ENCODE results near the gene CYP2E1. TPM values are rescaled to one million over a fixed set of nuclear protein-coding genes. Genes with fewer than 3 reads are reported as not detected.
"Not testable (repeated sequence)": the region's sequence is repeated elsewhere in the genome, so short reads cannot be mapped to it uniquely, and the experiment has no call there.

The CYP2E1 gene
- total RNA-seq, 1 experiment from 2014 or later = not detected

DNA sequence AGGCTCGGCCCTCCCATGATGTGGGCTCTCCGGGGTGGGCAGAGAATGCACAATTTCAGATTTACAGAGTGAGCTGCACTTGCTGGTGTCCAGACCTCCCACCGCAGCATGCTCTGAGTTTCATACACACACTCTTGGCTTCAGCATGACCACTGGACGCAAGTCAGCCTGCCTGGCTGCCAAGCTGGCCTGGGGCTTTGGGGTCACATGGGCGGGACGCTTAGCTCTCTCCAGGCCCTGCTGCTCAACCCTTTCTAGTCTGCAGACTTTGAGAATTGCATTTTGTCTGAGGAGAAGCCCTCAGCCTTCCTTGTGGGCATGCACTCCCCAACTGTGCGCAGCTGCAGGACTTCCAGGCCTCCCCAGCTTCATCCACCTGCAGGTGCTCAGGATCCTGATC is 5.7 kb downstream of the CYP2E1 start:
- Histone ChIP-seq H3K9me2 (replicated peaks; ENCODE audit: insufficient read depth, low read length) (no peaks in the 10 kb centered on the region), H3K27ac (ENCODE audit: low read length) (no peak overlapping the region), H3K4me3 (ENCODE audit: low read length) (no peak overlapping the region), H3K36me3 (ENCODE audit: insufficient read depth, low read length) (no peaks in the 10 kb centered on the region), H3K9me3 (ENCODE audit: low read length) (no peaks in the 10 kb centered on the region), H3K9ac (ENCODE audit: low read length) (no peak overlapping the region), H3K4me2 (ENCODE audit: low read depth, low read length, poor library complexity, severe bottlenecking) (no peak overlapping the region), H3K4me1 (ENCODE audit: low read length) (no peaks in the 10 kb centered on the region), H2AFZ (ENCODE audit: low read length) (no peak overlapping the region), H3K27me3 (ENCODE audit: low read length) (no peaks in the 10 kb centered on the region), H3K79me2 (ENCODE audit: low read length) (no peaks in the 10 kb centered on the region), H4K20me1 (ENCODE audit: insufficient read depth, low read depth, low read length) (no peaks in the 10 kb centered on the region)
- DNase-seq = no peak

DNA sequence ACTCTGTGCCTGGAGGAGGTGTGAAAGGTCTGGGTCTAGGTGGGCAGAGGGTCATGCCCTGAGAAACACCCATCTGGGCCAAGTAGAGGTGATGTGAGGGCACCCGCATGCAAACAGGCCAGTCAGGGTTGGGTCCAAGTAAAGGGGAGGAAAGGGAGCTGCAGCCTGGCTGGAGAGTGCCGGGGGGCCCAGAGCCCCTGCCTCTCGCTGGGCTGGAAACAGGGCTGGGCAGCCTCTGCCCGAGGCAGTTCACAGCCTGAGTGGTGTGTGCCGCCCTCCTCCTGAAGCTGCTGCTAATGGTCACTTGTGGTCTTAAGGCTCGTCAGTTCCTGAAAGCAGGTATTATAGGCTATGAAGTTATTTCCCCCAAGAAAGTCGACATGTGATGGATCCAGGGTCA is 7.3 kb downstream of the CYP2E1 start:
- Histone ChIP-seq H3K4me2 (ENCODE audit: low read depth, low read length, poor library complexity, severe bottlenecking) (no peak overlapping the region), H3K27ac (ENCODE audit: low read length) (no peak overlapping the region), H3K79me2 (ENCODE audit: low read length) (no peaks in the 10 kb centered on the region), H4K20me1 (ENCODE audit: insufficient read depth, low read depth, low read length) (no peaks in the 10 kb centered on the region), H3K4me1 (ENCODE audit: low read length) (no peaks in the 10 kb centered on the region), H3K4me3 (ENCODE audit: low read length) (no peak overlapping the region), H2AFZ (ENCODE audit: low read length) (no peak overlapping the region), H3K9ac (ENCODE audit: low read length) (no peak overlapping the region), H3K27me3 (ENCODE audit: low read length) (no peaks in the 10 kb centered on the region), H3K9me3 (ENCODE audit: low read length) (no peaks in the 10 kb centered on the region), H3K36me3 (ENCODE audit: insufficient read depth, low read length) (no peaks in the 10 kb centered on the region), H3K9me2 (replicated peaks; ENCODE audit: insufficient read depth, low read length) (no peaks in the 10 kb centered on the region)
- no peak for DNase-seq

DNA sequence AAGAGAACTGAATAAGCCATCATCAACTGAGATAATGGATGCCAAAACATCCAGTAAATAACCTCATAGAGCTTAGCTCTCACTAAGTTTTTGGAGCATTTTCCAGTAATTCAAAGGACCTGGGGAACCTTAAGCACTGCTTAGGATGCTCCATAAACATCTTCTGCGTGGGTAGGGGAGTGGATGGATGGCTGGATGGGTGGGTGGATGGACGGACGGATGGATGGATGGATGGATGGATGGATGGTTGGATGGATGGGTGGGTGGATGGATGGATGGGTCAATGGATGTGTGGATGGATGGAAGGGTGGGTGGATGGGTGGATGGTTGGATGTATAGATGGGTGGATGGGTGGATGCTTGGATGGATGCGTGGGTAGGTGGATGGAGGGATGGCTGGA is 9.0 kb downstream of the CYP2E1 start:
- no peak for DNase-seq

DNA sequence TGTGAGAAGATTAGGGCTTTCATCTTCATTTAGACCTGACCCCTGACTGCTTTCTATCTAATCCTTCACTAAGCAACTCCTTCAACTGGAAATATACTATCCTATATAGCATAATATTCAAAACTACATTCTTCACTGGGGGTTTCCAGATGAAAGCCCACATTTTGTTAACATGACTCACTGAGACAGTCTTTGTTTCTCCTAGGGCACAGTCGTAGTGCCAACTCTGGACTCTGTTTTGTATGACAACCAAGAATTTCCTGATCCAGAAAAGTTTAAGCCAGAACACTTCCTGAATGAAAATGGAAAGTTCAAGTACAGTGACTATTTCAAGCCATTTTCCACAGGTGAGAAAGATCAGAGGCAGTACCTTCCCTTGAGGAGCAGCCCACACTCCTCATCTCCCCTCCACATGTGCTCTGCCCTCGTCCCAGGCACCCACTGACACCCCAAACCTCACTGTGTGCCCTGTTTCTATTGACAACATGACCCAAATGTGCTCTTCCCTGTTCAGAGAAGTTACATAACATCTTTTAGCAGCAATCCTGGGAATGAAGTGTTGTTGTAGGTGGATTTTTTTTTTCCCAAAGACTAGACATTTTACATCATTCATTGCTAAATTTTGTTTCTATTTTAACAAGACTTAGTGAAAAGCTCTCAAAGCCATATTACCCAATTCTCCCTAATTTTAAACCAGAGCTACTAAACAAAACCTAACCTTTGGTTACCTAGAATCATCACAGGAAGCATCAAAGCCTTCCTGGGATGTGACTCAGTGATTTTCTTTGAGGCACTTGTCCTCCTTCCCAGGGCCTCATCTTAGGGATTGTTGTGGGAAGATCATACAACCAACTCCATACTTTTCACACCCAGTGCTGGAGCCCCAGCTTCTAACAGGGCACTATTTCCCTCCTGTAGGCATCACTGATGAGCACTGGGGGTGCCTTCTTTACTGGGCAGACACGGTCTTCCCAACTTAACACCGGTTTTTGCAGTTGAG is 10.7 kb downstream of the CYP2E1 start:
- Histone ChIP-seq H3K9ac (ENCODE audit: low read length) (no peak overlapping the region), H3K79me2 (ENCODE audit: low read length) (no peaks in the 10 kb centered on the region), H3K27ac (ENCODE audit: low read length) (no peak overlapping the region), H3K4me2 (ENCODE audit: low read depth, low read length, poor library complexity, severe bottlenecking) (no peak overlapping the region), H2AFZ (ENCODE audit: low read length) (no peak overlapping the region), H3K9me3 (ENCODE audit: low read length) (no peaks in the 10 kb centered on the region), H3K36me3 (ENCODE audit: insufficient read depth, low read length) (no peaks in the 10 kb centered on the region), H3K4me1 (ENCODE audit: low read length) (peaks cover 16% of the 10 kb centered on the region), H3K9me2 (replicated peaks; ENCODE audit: insufficient read depth, low read length) (no peaks in the 10 kb centered on the region), H4K20me1 (ENCODE audit: insufficient read depth, low read depth, low read length) (no peaks in the 10 kb centered on the region), H3K27me3 (ENCODE audit: low read length) (no peaks in the 10 kb centered on the region), H3K4me3 (ENCODE audit: low read length) (no peak overlapping the region)
- DNase-seq = no peak

More for the DNA sequence above, 9.0 kb downstream of the CYP2E1 start:
- H3K4me1 ChIP-seq (ENCODE audit: low read length) = peaks cover 12% of the 10 kb centered on the region
- no peak overlapping the region for H3K4me3 ChIP-seq (ENCODE audit: low read length)
- H3K27me3 ChIP-seq (ENCODE audit: low read length) = no peaks in the 10 kb centered on the region
- no peaks in the 10 kb centered on the region for H3K9me2 ChIP-seq (replicated peaks; ENCODE audit: insufficient read depth, low read length)
- H3K9me3 ChIP-seq (ENCODE audit: low read length) = no peaks in the 10 kb centered on the region
- no peak overlapping the region for H3K9ac ChIP-seq (ENCODE audit: low read length)
- no peak overlapping the region for H3K27ac ChIP-seq (ENCODE audit: low read length)
- H4K20me1 ChIP-seq (ENCODE audit: insufficient read depth, low read depth, low read length) = no peaks in the 10 kb centered on the region
- H3K36me3 ChIP-seq (ENCODE audit: insufficient read depth, low read length) = no peaks in the 10 kb centered on the region
- H3K4me2 ChIP-seq (ENCODE audit: low read depth, low read length, poor library complexity, severe bottlenecking) = no peak overlapping the region
- H2AFZ ChIP-seq (ENCODE audit: low read length) = no peak overlapping the region
- no peaks in the 10 kb centered on the region for H3K79me2 ChIP-seq (ENCODE audit: low read length)

DNA sequence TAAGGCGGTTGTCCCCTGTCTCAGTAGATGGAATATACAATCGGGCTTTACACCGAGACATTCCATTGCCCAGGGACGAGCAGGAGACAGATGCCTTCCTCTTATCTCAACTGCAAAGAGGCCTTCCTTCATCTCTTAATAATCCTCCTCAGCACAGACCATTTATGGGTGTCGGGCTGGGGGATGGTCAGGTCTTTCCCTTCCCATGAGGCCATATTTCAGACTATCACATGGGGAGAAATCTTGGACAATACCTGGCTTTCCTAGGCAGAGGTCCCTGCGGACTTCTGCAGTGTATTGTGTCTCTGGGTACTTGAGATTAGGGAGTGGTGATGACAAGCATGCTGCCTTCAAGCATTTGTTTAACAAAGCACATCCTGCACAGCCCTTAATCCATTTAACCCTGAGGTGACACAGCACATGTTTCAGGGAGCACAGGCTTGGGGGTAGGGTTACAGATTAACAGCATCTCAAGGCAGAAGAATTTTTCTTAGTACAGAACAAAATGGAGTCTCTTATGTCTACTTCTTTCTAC is 14.3 kb downstream of the CYP2E1 start:
- not testable (repeated sequence) for H3K9me2 ChIP-seq (replicated peaks; ENCODE audit: insufficient read depth, low read length); DNase-seq; H3K27ac ChIP-seq (ENCODE audit: low read length); H3K27me3 ChIP-seq (ENCODE audit: low read length); H3K9me3 ChIP-seq (ENCODE audit: low read length); H3K4me2 ChIP-seq (ENCODE audit: low read depth, low read length, poor library complexity, severe bottlenecking); H3K4me3 ChIP-seq (ENCODE audit: low read length); H3K9ac ChIP-seq (ENCODE audit: low read length); H4K20me1 ChIP-seq (ENCODE audit: insufficient read depth, low read depth, low read length); H3K36me3 ChIP-seq (ENCODE audit: insufficient read depth, low read length); H2AFZ ChIP-seq (ENCODE audit: low read length); H3K79me2 ChIP-seq (ENCODE audit: low read length)
- H3K4me1 ChIP-seq (ENCODE audit: low read length) = peaks cover 16% of the 10 kb centered on the region

DNA sequence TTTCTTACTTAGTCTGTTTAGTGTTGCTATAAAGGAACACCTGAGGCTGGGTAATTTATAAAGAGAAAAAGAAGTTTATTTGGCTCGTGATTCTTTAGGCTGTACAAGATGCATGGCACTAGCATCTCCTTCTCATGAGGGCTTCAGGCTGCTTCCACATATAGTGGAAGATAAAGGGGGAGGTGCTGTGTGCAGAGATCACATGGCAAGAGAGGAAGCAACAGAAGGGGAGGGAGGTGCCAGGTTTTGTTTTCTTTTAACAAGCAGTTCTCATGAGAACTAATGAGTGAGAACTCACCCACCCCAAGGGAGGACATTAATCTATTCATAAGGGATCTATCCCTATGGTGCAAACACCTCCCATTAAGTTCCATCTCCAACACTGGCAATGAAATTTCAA is 17.3 kb downstream of the CYP2E1 start:
- no peak overlapping the region for H3K4me3 ChIP-seq (ENCODE audit: low read length)
- H4K20me1 ChIP-seq (ENCODE audit: insufficient read depth, low read depth, low read length) = no peaks in the 10 kb centered on the region
- H3K27ac ChIP-seq (ENCODE audit: low read length) = no peak overlapping the region
- no peak overlapping the region for H3K9ac ChIP-seq (ENCODE audit: low read length)
- H3K27me3 ChIP-seq (ENCODE audit: low read length) = no peaks in the 10 kb centered on the region
- H3K79me2 ChIP-seq (ENCODE audit: low read length) = no peaks in the 10 kb centered on the region
- H3K9me3 ChIP-seq (ENCODE audit: low read length) = 0 out of 2 replicates have a peak, but pooled peaks cover 3% of the 10 kb centered on the region
- H3K9me2 ChIP-seq (replicated peaks; ENCODE audit: insufficient read depth, low read length) = no peaks in the 10 kb centered on the region
- H2AFZ ChIP-seq (ENCODE audit: low read length) = no peak overlapping the region
- DNase-seq = no peak
- H3K4me2 ChIP-seq (ENCODE audit: low read depth, low read length, poor library complexity, severe bottlenecking) = no peak overlapping the region
- H3K36me3 ChIP-seq (ENCODE audit: insufficient read depth, low read length) = no peaks in the 10 kb centered on the region
- peaks cover 16% of the 10 kb centered on the region for H3K4me1 ChIP-seq (ENCODE audit: low read length)

DNA sequence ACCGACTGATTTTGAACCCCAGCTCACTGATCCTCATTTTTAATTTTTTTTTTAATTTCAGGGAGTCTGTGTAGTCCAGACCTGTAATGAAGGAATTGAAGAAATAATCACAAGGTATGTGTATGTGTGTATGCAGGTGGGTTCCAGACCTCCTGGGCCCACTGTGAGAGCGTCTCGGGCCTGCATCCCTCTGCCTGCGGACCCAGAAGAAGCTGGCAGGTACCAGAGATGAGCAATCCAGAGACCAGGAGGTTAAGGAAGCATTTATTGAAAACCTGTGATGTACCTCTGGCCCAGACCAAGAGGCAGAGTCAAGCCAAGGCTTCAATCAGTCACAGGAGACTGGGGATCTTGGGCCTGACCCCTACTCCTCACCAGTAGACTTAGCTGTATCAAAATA is 27.4 kb downstream of the CYP2E1 start:
- H3K9ac ChIP-seq (ENCODE audit: low read length) = no peak overlapping the region
- no peak for DNase-seq
- no peaks in the 10 kb centered on the region for H4K20me1 ChIP-seq (ENCODE audit: insufficient read depth, low read depth, low read length)
- H3K4me1 ChIP-seq (ENCODE audit: low read length) = no peaks in the 10 kb centered on the region
- no peaks in the 10 kb centered on the region for H3K27me3 ChIP-seq (ENCODE audit: low read length)
- H3K9me3 ChIP-seq (ENCODE audit: low read length) = no peaks in the 10 kb centered on the region
- H3K9me2 ChIP-seq (replicated peaks; ENCODE audit: insufficient read depth, low read length) = no peaks in the 10 kb centered on the region
- no peaks in the 10 kb centered on the region for H3K36me3 ChIP-seq (ENCODE audit: insufficient read depth, low read length)
- H3K79me2 ChIP-seq (ENCODE audit: low read length) = no peaks in the 10 kb centered on the region
- no peak overlapping the region for H2AFZ ChIP-seq (ENCODE audit: low read length)
- no peak overlapping the region for H3K4me3 ChIP-seq (ENCODE audit: low read length)
- H3K4me2 ChIP-seq (ENCODE audit: low read depth, low read length, poor library complexity, severe bottlenecking) = no peak overlapping the region
- no peak overlapping the region for H3K27ac ChIP-seq (ENCODE audit: low read length)

DNA sequence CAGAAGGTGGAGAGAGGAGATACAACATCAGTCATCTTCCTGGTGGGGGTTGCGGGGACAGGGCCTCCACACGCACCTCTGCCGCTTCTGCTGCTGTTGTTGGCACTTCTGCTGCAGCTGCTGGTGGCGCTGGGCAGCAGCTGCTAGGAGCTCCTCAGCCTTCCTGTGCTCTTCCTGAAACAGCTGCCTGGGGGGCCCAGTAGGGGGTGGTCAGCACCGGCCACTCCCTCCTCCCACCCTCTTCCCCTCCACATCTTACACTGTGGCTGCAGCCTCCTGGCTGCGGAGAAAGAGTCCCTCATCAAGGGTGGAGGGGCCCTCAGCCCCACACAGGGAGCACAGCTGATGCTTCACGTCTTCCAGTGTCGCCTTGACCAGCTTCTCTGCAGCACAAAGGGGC is 28.4 kb downstream of the CYP2E1 start:
- DNase-seq = no peak
- H3K79me2 ChIP-seq (ENCODE audit: low read length) = no peaks in the 10 kb centered on the region
- H3K4me2 ChIP-seq (ENCODE audit: low read depth, low read length, poor library complexity, severe bottlenecking) = no peak overlapping the region
- H2AFZ ChIP-seq (ENCODE audit: low read length) = no peak overlapping the region
- no peaks in the 10 kb centered on the region for H4K20me1 ChIP-seq (ENCODE audit: insufficient read depth, low read depth, low read length)
- H3K27ac ChIP-seq (ENCODE audit: low read length) = no peak overlapping the region
- no peaks in the 10 kb centered on the region for H3K9me2 ChIP-seq (replicated peaks; ENCODE audit: insufficient read depth, low read length)
- H3K4me1 ChIP-seq (ENCODE audit: low read length) = no peaks in the 10 kb centered on the region
- H3K4me3 ChIP-seq (ENCODE audit: low read length) = no peak overlapping the region
- H3K27me3 ChIP-seq (ENCODE audit: low read length) = no peaks in the 10 kb centered on the region
- H3K9me3 ChIP-seq (ENCODE audit: low read length) = no peaks in the 10 kb centered on the region
- H3K9ac ChIP-seq (ENCODE audit: low read length) = no peak overlapping the region
- no peaks in the 10 kb centered on the region for H3K36me3 ChIP-seq (ENCODE audit: insufficient read depth, low read length)

Data from Karpas-422 (cell line).